Activated CD8-positive, alpha-beta memory T cell treated with anti-CD3 and anti-CD28 coated beads, Interleukin-2, amount 10 ng/mL, durations not matched to agents 7 days and 5 days (primary cell): ENCODE measurements around the gene CHCT1. TPM values are rescaled to one million over a fixed set of nuclear protein-coding genes. Genes with fewer than 3 reads are reported as not detected.

Experiments used
- ATAC-seq: fragments of 150-1000 bp; cut with Tn5 transposase; one replicate; pipeline ENCODE4 v1.10.0; 2021; ENCODE audit warnings: moderate library complexity
- CTCF ChIA-PET: fragments of 350-600 bp; sonication (Branson Sonifier 250); formaldehyde crosslinking; loops from one replicate; lab custom pipeline; 2021; ENCODE audit warnings: antibody characterized with exemption; lab: Charles Lee
- DNase-seq: peaks from one replicate; pipeline ENCODE4 v3.0.0-alpha.2; 2020
- H3K27ac Mint-ChIP-seq: one replicate; pipeline ENCODE4 v1.8.0; 2021; ENCODE audit warnings: mild to moderate bottlenecking, mixed read lengths
- H3K27me3 Mint-ChIP-seq: one replicate; pipeline ENCODE4 v1.8.0; 2021; ENCODE audit warnings: mixed read lengths
- H3K36me3 Mint-ChIP-seq: one replicate; pipeline ENCODE4 v1.8.0; 2021; ENCODE audit warnings: mild to moderate bottlenecking, mixed read lengths
- H3K4me1 Mint-ChIP-seq: one replicate; pipeline ENCODE4 v1.8.0; 2021; ENCODE audit warnings: mixed read lengths
- H3K4me3 Mint-ChIP-seq: one replicate; pipeline ENCODE4 v1.8.0; 2021; ENCODE audit warnings: mild to moderate bottlenecking, moderate library complexity, mixed read lengths
- H3K9me3 Mint-ChIP-seq: one replicate; pipeline ENCODE4 v1.8.0; 2022; ENCODE audit warnings: low read depth, mixed read lengths
- total RNA-seq, 2 experiments: library from RNA; stranded (reverse); gene quantifications; one replicate each; pipeline ENCODE4 v1.2.3, GENCODE V29; 2021

The CHCT1 gene
- total RNA-seq, 2 experiments from 2014 or later: not detected

- CTCF ChIA-PET: no interaction called here
- no peak overlapping the region for H3K4me3 Mint-ChIP-seq
- peaks cover 20% of the 10 kb centered on the region for H3K36me3 Mint-ChIP-seq
- no peaks in the 10 kb centered on the region for H3K27me3 Mint-ChIP-seq
- DNase-seq: no peak
- ATAC-seq: no peak
- H3K27ac Mint-ChIP-seq: no peak overlapping the region
- H3K9me3 Mint-ChIP-seq: no peaks in the 10 kb centered on the region
- H3K4me1 Mint-ChIP-seq: no peaks in the 10 kb centered on the region
Observed at GRCh38 chr17:60464343-60464742, 42.1 kb downstream of the CHCT1 start.

- ATAC-seq: no peak
- no peak overlapping the region for H3K27ac Mint-ChIP-seq
- no peak for DNase-seq
- H3K4me3 Mint-ChIP-seq: no peak overlapping the region
- H3K27me3 Mint-ChIP-seq: no peaks in the 10 kb centered on the region
- H3K36me3 Mint-ChIP-seq: peaks cover 38% of the 10 kb centered on the region
- peaks cover 3% of the 10 kb centered on the region for H3K9me3 Mint-ChIP-seq
- H3K4me1 Mint-ChIP-seq: peaks cover 9% of the 10 kb centered on the region
- CTCF ChIA-PET: no interaction called here
Observed at GRCh38 chr17:60468371-60468770, 46.1 kb downstream of the CHCT1 start.

GRCh38 chr17:60471451-60471850 is 49.2 kb downstream of the CHCT1 start:
- Mint-ChIP-seq H3K27ac (no peak overlapping the region), H3K27me3 (no peaks in the 10 kb centered on the region), H3K4me3 (no peak overlapping the region), H3K36me3 (peaks cover 39% of the 10 kb centered on the region), H3K9me3 (peaks cover 3% of the 10 kb centered on the region), H3K4me1 (peaks cover 9% of the 10 kb centered on the region)
- ATAC-seq (no peak), DNase-seq (no peak)
- CTCF ChIA-PET: no interaction called here

GRCh38 chr17:60472449-60472848 is 50.2 kb downstream of the CHCT1 start:
- Mint-ChIP-seq H3K9me3 (peaks cover 3% of the 10 kb centered on the region), H3K27ac (no peak overlapping the region), H3K4me3 (no peak overlapping the region), H3K36me3 (peaks cover 44% of the 10 kb centered on the region), H3K27me3 (no peaks in the 10 kb centered on the region), H3K4me1 (peaks cover 9% of the 10 kb centered on the region)
- no peak for ATAC-seq
- DNase-seq: no peak
- CTCF ChIA-PET: no interaction called here

- ATAC-seq: no peak
- Mint-ChIP-seq H3K4me3 (no peak overlapping the region), H3K27ac (no peak overlapping the region), H3K9me3 (peaks cover 3% of the 10 kb centered on the region), H3K36me3 (peaks cover 45% of the 10 kb centered on the region), H3K27me3 (no peaks in the 10 kb centered on the region), H3K4me1 (peaks cover 9% of the 10 kb centered on the region)
- CTCF ChIA-PET: no interaction called here
- no peak for DNase-seq
Observed at GRCh38 chr17:60473788-60474187, 51.5 kb downstream of the CHCT1 start.

Other genes starting within 250 kb of the CHCT1 start
- 10 to 100 TPM; 33.4 to 40.4 TPM for gene USP32, start 30.4 kb upstream of the CHCT1 start, total RNA-seq
- gene APPBP2, start 103.8 kb downstream of the CHCT1 start, total RNA-seq: 10 to 100 TPM; 25.9 to 31.8 TPM
- 10 to 100 TPM; 20.3 to 22.6 TPM for gene PPM1D, start 177.7 kb downstream of the CHCT1 start, total RNA-seq